Smooth muscle cell (in vitro differentiated cells): ENCODE measurements around the gene EFCAB8. TPM values are rescaled to one million over a fixed set of nuclear protein-coding genes. Genes with fewer than 3 reads are reported as not detected.

ENCODE experiments used
- DNase-seq: peaks from one replicate; lab custom pipeline; 2025; ENCODE audit not compliant: unreplicated experiment; lab: John Stamatoyannopoulos, UW
- H2AFZ ChIP-seq: fragments of 200-600 bp; sonication (generic); 2 replicates; pipeline ENCODE4 v1.6.0; 2016; ENCODE audit warnings: antibody characterized with exemption, low read depth, mild to moderate bottlenecking
- H3F3A ChIP-seq: fragments of 200-600 bp; sonication (generic); 2 replicates; pipeline ENCODE4 v1.6.0; 2017; ENCODE audit warnings: antibody characterized with exemption, low read depth
- H3K27ac ChIP-seq: fragments of 200-600 bp; sonication (generic); 2 replicates; pipeline ENCODE4 v1.5.1; 2016; ENCODE audit warnings: low read depth, mild to moderate bottlenecking
- H3K27me3 ChIP-seq: fragments of 200-600 bp; sonication (generic); 2 replicates; pipeline ENCODE4 v1.6.1; 2016; ENCODE audit warnings: low read depth, mild to moderate bottlenecking
- H3K36me3 ChIP-seq: fragments of 200-600 bp; sonication (generic); 2 replicates; pipeline ENCODE4 v1.5.1; 2016; ENCODE audit warnings: low read depth
- H3K4me1 ChIP-seq: fragments of 200-600 bp; sonication (generic); 2 replicates; pipeline ENCODE4 v1.5.1; 2016; ENCODE audit warnings: low read depth
- H3K4me2 ChIP-seq: fragments of 200-600 bp; sonication (generic); 2 replicates; pipeline ENCODE4 v1.6.0; 2016; ENCODE audit warnings: mild to moderate bottlenecking
- H3K4me3 ChIP-seq: fragments of 200-600 bp; sonication (generic); 2 replicates; pipeline ENCODE4 v1.5.1; 2016; ENCODE audit warnings: mild to moderate bottlenecking
- H3K79me2 ChIP-seq: fragments of 200-600 bp; sonication (generic); 2 replicates; pipeline ENCODE4 v1.6.0; 2016; ENCODE audit warnings: low read depth, mild to moderate bottlenecking
- H3K9ac ChIP-seq: fragments of 200-600 bp; sonication (generic); 2 replicates; pipeline ENCODE4 v1.6.0; 2016; ENCODE audit warnings: low read depth
- H3K9me3 ChIP-seq: fragments of 200-600 bp; sonication (generic); replicated peaks from 2 replicates; pipeline ENCODE4 v1.5.1; 2016; ENCODE audit warnings: low read depth
- H4K20me1 ChIP-seq: fragments of 200-600 bp; sonication (generic); 2 replicates; pipeline ENCODE4 v1.6.0; 2016; ENCODE audit warnings: low read depth
- WGBS: methylation state at CpG from one replicate; pipeline ENCODE4 v1.1.7; 2016; ENCODE audit warnings: low lambda C conversion rate; 5-methylcytosine and 5-hydroxymethylcytosine counted together
- polyA plus RNA-seq: library from polyadenylated mRNA; unstranded; fragments of >200 nt; fragmentation: Nextera tagmentation; extraction: Ambion mirVana; gene quantifications from 2 replicates; pipeline ENCODE4 v1.2.1, GENCODE V29; 2016
- total RNA-seq: library from RNA; depleted of rRNA; stranded (reverse); fragments of >200 nt; gene quantifications from 2 replicates; pipeline ENCODE4 v1.2.3, GENCODE V29; 2014
- TF ChIP-seq, protein P1 (sequence below): fragments of 200-600 bp; sonication (generic); IDR thresholded peaks from 2 replicates; pipeline ENCODE4 v1.5.1; 2017; ENCODE audit warnings: borderline replicate concordance, mild to moderate bottlenecking, antibody characterized with exemption; ENCODE audit not compliant: insufficient read depth, poor library complexity, severe bottlenecking

The EFCAB8 gene
- total and polyA plus RNA-seq, 2 experiments from 2014 or later, result 0.25 to 1.7 TPM

DNA sequence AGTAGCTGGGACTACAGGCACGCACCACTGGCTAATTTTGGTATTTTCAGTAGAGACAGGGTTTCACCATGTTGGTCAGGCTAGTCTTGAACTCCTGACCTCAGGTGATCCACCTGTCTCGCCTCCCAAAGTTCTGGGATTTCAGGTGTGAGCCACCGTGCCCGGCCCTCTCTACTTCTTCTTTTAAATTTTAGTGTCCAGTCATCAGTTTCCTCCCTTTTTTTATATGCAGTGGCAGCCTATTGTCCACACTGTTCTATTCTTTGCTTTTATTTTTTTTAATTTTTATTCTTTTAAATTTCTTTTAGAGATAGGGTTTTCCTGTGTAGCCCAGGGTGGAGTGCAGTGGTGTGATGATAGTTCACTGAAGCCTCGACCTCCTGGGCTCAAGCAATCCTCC lies 12.3 kb downstream of the EFCAB8 start:
- no peaks in the 10 kb centered on the region for H3K4me1 ChIP-seq
- 91% methylated on average over 5 of the region's 5 CpGs for WGBS
- TF ChIP-seq, protein P1, sequence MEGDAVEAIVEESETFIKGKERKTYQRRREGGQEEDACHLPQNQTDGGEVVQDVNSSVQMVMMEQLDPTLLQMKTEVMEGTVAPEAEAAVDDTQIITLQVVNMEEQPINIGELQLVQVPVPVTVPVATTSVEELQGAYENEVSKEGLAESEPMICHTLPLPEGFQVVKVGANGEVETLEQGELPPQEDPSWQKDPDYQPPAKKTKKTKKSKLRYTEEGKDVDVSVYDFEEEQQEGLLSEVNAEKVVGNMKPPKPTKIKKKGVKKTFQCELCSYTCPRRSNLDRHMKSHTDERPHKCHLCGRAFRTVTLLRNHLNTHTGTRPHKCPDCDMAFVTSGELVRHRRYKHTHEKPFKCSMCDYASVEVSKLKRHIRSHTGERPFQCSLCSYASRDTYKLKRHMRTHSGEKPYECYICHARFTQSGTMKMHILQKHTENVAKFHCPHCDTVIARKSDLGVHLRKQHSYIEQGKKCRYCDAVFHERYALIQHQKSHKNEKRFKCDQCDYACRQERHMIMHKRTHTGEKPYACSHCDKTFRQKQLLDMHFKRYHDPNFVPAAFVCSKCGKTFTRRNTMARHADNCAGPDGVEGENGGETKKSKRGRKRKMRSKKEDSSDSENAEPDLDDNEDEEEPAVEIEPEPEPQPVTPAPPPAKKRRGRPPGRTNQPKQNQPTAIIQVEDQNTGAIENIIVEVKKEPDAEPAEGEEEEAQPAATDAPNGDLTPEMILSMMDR, result no peak
- DNase-seq, result no peak
- no peak overlapping the region for H3K4me3 ChIP-seq
- H4K20me1 ChIP-seq, result no peaks in the 10 kb centered on the region
- no peaks in the 10 kb centered on the region for H3K9me3 ChIP-seq
- no peak overlapping the region for H3K27ac ChIP-seq
- H3K4me2 ChIP-seq, result no peak overlapping the region
- H2AFZ ChIP-seq, result no peak overlapping the region
- H3F3A ChIP-seq, result no peaks in the 10 kb centered on the region
- no peaks in the 10 kb centered on the region for H3K27me3 ChIP-seq
- no peak overlapping the region for H3K9ac ChIP-seq
- no peaks in the 10 kb centered on the region for H3K79me2 ChIP-seq
- no peaks in the 10 kb centered on the region for H3K36me3 ChIP-seq

DNA sequence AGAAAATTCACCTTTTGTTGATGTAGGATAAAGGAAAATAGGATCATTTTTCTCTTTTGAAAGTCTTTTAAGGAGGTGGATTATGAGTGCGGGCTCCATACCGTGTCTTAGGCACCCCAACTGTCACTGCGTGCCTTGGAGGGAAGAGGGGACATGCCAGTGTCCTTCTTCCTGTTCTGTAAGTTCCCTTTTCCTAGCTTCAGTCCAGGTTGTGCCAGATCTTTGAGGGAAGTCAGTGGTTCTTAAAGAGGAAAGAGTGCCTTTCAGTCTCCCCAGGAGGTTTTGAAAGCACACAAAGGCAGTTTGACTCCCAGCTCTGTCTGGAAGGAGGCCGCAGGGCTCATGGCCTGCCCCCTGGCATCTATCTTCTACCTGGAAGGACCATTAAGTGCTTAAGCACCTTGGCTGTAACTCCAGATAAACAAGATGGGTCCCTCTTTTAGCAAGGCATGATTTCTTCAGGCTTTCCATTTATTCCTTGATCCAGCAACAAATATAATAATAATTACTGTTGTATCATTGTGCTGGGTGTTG lies 13.0 kb downstream of the EFCAB8 start:
- Histone ChIP-seq H3K9ac (no peak overlapping the region), H2AFZ (no peak overlapping the region), H3K27me3 (no peaks in the 10 kb centered on the region), H3F3A (no peaks in the 10 kb centered on the region), H4K20me1 (no peaks in the 10 kb centered on the region), H3K4me3 (no peak overlapping the region), H3K36me3 (no peaks in the 10 kb centered on the region), H3K79me2 (no peaks in the 10 kb centered on the region), H3K4me2 (no peak overlapping the region), H3K4me1 (no peaks in the 10 kb centered on the region), H3K27ac (no peak overlapping the region), H3K9me3 (no peaks in the 10 kb centered on the region)
- 68% methylated on average over 4 of the region's 4 CpGs for WGBS
- TF ChIP-seq, protein P1, result no peak
- no peak for DNase-seq

DNA sequence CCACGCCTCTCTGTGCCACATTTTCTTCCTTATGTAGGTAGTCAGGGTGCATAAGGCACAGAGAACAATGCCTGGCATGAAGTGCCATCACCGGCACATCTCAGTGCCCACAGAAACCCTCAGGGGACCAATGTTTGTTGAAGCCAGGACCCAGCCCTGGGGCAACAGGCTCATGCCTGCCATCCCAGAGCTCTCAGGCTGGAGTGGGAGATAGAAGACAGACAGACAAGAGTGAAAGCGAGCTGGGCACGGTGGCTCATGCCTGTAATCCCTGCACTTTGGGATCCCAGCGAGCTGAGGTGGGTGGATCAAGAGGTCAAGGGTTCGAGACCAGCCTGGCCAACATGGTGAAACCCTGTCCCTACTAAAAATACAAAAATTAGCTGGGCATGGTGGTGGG lies 13.5 kb downstream of the EFCAB8 start:
- Histone ChIP-seq H3K27ac (no peak overlapping the region), H4K20me1 (no peaks in the 10 kb centered on the region), H3K27me3 (no peaks in the 10 kb centered on the region), H3K9me3 (no peaks in the 10 kb centered on the region), H3K9ac (no peak overlapping the region), H2AFZ (no peak overlapping the region), H3F3A (no peaks in the 10 kb centered on the region), H3K4me2 (no peak overlapping the region), H3K79me2 (no peaks in the 10 kb centered on the region), H3K4me1 (no peaks in the 10 kb centered on the region), H3K4me3 (no peak overlapping the region), H3K36me3 (no peaks in the 10 kb centered on the region)
- DNase-seq, result no peak
- TF ChIP-seq, protein P1, result no peak
- 80% methylated on average over 6 of the region's 6 CpGs for WGBS

DNA sequence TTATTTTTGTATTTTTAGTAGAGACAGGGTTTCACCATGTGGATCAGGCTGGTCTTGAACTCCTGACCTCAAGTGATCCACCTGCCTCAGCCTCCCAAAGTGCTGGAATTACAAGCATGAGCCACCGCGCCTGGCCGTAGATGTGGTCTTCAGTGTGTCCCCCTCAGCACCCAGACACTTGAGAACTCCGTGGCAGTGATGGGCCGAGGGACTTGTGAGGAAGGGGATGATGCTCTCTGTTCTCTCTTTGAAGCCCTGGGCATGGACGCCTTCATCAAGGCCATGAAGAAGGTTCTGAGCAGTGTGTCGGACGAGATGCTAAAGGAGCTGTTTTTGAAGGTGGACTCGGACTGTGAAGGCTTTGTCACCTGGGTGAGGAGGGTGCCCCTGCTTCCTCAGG lies 16.9 kb downstream of the EFCAB8 start:
- Histone ChIP-seq H3K4me1 (no peaks in the 10 kb centered on the region), H3K4me2 (no peak overlapping the region), H3K9me3 (no peaks in the 10 kb centered on the region), H3K27ac (no peak overlapping the region), H3K36me3 (no peaks in the 10 kb centered on the region), H4K20me1 (no peaks in the 10 kb centered on the region), H3K4me3 (no peak overlapping the region), H3K27me3 (no peaks in the 10 kb centered on the region), H3F3A (no peaks in the 10 kb centered on the region), H2AFZ (no peak overlapping the region), H3K79me2 (no peaks in the 10 kb centered on the region), H3K9ac (no peak overlapping the region)
- 97% methylated on average over 9 of the region's 9 CpGs for WGBS
- no peak for DNase-seq
- TF ChIP-seq, protein P1, result no peak
